ENCODE data around the gene AP4B1. TPM values are rescaled to one million over a fixed set of nuclear protein-coding genes. Genes with fewer than 3 reads are reported as not detected.
A peak's percentile ranks its signal among the peaks of the same experiment; 100 is the strongest.

AP4B1 gene
- total and polyA plus RNA-seq, 9 of the 15 experiments (the other 6 are each of a cell fraction or from before 2014, with no cell fraction given) = 15.8 to 36.5 (median 24.6) TPM

- TF ChIP-seq PHF8 (IDR thresholded peaks at IDR 0.05; ENCODE audit: borderline replicate concordance, low read length) = no peak
- TF ChIP-seq SMAD4 (CRISPR knock-in tag; conservative IDR thresholded peaks at IDR 0.05) = peak; percentile 46; the same call in 1 of the 2 replicates
- TF ChIP-seq FOXM1 (IDR thresholded peaks at IDR 0.05; ENCODE audit: low read depth) = no peak
- no peak for TF ChIP-seq FOXM1 (CRISPR knock-in tag; IDR thresholded peaks at IDR 0.05; ENCODE audit: low read depth)
- no peak; the same call in 1 of the 2 replicates for TF ChIP-seq USF1 (CRISPR knock-in tag; IDR thresholded peaks at IDR 0.05)
- TF ChIP-seq POLR2AphosphoS5 (IDR thresholded peaks at IDR 0.05; ENCODE audit: control insufficient read depth, insufficient read depth, low read depth, low read length) = peak; percentile 44; the same call in 1 of the 2 replicates
- TF ChIP-seq ELK3 (CRISPR knock-in tag; IDR thresholded peaks at IDR 0.05) = no peak
- TF ChIP-seq SRF (CRISPR knock-in tag; IDR thresholded peaks at IDR 0.05) = 0 out of 4 replicates have a peak, but pooled peaks of 1 of the 2 experiments have one; percentile 58
- TF ChIP-seq NEUROD1 (IDR thresholded peaks at IDR 0.05; ENCODE audit: borderline replicate concordance, low read depth, low read length, partially characterized antibody) = no peak
- TF ChIP-seq SAFB2 (IDR thresholded peaks at IDR 0.05; ENCODE audit: borderline replicate concordance, low read depth, low read length, severe bottlenecking) = no peak
- no peak for TF ChIP-seq ZNF24 (IDR thresholded peaks at IDR 0.05)
- no peak for TF ChIP-seq ZNF583 (CRISPR knock-in tag; IDR thresholded peaks at IDR 0.05)
- TF ChIP-seq HOXB6 (CRISPR knock-in tag; IDR thresholded peaks at IDR 0.05; ENCODE audit: borderline replicate concordance) = no peak
- TF ChIP-seq HNRNPLL (IDR thresholded peaks at IDR 0.05; ENCODE audit: low read depth, low read length, poor library complexity, severe bottlenecking) = no peak
- TF ChIP-seq ELK1 (CRISPR knock-in tag; IDR thresholded peaks at IDR 0.05) = no peak
- TF ChIP-seq NFIC (IDR thresholded peaks at IDR 0.05) = peak; percentile 100
- TF ChIP-seq SNRNP70 (optimal IDR thresholded peaks at IDR 0.05; ENCODE audit: low read depth, low read length) = no peak
- no peak for TF ChIP-seq NCOA1 (IDR thresholded peaks at IDR 0.05; ENCODE audit: low read depth)
- TF ChIP-seq FOS (IDR thresholded peaks at IDR 0.05; ENCODE audit: extremely low read depth, insufficient read length) = no peak
- no peak for TF ChIP-seq KDM5B (IDR thresholded peaks at IDR 0.05; ENCODE audit: insufficient replicate concordance, low read depth, low read length)
- no peak for TF ChIP-seq ZNF584 (CRISPR knock-in tag; IDR thresholded peaks at IDR 0.05; ENCODE audit: low read depth)
- TF ChIP-seq ARID2 (IDR thresholded peaks at IDR 0.05) = no peak
- no peak; the same call in 1 of the 2 replicates for TF ChIP-seq RAD51 (IDR thresholded peaks at IDR 0.05; ENCODE audit: borderline replicate concordance, low read depth)
- no peak for TF ChIP-seq OTX1 (CRISPR knock-in tag; IDR thresholded peaks at IDR 0.05)
- TF ChIP-seq LEF1 (IDR thresholded peaks at IDR 0.05) = no peak
Observed at GRCh38 chr1:113949007-113949406, 44.4 kb upstream of the AP4B1 start (continued).

All from K562 (cell line).